GM18868 (cell line): ENCODE data around the gene DCLK1.
A peak's percentile ranks its signal among the peaks of the same experiment; 100 is the strongest.

Experiments
- ATAC-seq: cut with Tn5 transposase; IDR thresholded peaks from one replicate; pipeline ENCODE4 v1.9.1; 2021; ENCODE audit warnings: mild to moderate bottlenecking, moderate library complexity; ENCODE audit not compliant: unreplicated experiment

Gene DCLK1

DNA sequence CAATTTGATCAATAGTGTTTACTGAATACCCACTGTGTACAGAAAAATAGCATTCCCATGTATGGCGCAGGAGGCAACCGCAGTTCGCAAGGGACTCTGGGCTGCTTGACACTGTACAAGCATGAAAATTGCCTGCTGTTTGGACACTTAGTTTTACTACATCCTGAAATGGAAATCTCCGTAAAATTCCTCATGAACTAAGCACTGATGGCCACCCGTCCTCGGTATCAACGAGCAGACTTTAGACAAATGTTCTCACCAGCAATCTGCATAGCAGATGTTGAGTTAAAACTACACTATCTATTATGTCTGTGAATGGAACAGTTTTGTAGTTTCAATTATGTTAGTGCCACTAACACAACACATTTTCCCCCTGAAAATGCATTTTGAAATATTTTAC lies 294.7 kb downstream of the DCLK1 start:
- no peak for ATAC-seq

DNA sequence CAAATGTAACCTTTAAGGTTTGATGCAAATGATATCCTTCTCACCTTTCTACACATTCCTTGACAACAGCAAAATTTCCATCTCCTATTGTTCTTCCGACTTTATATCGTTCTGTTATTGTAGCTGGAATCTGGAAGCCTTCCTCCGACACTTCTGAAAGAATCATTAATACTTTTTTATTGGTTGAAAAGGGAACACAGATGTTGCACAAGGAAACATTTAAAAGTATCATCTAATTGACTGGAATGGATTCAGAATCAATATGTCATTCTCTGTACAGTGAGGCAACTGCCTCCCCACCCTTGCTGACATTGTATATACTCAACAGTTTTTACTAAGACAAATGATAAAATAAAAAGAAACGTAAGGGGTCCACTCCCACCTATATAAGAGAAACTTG lies 295.2 kb downstream of the DCLK1 start:
- no peak for ATAC-seq

DNA sequence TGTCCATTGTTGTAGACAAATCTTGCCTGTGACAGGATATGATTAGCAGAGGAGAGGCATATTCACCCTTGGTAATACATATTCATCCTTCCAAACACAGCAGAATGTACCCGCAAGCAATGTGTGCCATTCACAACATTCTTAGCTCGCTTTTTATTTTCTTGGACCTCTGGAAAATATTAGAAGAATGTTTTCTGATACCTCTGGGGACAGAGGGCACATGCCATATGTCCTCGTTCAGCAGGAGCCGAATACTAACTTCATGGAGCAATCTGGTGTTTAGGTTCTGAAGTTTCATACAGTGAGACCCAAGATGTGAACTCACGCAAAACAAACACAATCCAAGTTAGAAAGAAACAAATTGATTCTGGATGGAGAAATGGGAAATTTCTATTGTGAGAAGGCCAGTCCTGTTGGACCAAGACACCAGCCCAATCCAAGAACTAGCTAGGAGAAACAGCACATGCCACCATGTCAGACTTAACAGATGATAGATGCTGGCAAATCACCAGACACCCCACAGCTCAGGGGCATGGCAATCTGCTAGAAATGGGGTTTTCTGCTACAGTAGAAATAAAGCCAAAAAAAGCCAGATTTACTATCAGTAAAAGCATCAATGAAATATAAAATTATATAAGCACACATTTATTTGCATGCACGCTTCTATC lies 297.4 kb downstream of the DCLK1 start:
- no peak for ATAC-seq

DNA sequence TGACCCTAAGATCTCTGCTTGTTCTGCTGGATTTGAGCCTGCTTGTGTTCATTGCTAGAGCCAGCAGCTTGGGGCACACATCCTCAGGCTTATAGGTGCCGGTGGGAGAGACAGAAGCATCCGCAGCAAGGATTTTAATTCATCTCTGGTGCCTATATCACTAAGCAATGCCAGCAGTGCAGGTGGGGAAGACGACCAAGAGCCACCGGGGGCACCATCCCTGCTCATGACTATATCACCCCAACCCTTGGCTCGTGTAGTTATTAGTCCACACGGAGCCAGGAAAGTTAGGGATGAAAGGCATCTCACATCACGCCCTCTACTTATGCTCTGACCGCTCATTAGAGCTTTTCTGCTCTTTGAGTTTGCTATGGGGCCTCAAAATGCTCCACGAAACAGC lies 298.2 kb downstream of the DCLK1 start:
- no peak for ATAC-seq

DNA sequence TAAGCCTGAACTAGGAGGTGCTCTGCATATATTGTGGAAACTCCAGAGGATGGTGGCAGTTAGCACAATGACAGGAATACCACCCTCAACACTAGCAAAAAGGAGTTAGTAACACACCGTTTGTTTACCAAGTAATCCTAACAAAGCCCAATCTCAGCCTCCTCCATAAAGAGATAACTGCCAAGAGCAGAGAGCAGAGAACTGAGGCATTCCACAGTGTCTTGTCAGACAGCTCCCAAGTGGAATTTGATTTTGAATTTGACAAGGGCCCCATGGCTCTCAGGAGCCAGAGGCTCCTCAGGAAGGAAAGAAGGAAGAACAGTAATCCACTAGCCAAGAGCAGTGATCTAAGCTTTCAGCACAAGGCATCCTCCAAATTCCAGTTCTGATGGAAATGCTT lies 298.6 kb downstream of the DCLK1 start:
- no peak for ATAC-seq

DNA sequence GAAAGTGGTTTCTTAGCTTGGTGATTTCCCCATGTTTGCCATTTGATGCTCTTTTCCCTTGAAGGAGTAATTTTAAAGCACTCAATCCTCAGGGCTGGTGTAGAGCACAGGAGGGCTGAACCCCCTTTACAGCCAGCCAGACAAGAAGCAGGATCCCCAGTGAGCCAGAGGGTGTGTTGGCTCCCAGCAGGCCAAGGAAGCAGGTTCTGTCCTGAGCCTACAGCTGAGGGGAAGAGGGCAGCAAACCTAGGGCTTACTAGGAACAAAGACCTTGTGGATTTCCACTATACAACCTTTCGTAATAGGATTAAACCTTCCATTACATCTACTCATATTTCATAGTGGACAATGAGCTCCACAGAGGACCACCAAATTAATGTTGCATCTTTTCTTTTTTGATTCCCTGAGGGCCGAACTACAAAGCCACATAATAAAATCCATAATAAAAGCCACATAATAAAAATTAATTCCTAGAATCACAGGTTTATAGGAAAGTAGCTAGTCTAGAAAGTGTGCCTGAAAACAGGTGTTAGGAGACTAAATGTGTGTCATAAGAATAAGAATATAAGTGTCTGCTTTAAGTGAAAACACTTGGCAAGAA lies 300.2 kb downstream of the DCLK1 start:
- ATAC-seq, result no peak

DNA sequence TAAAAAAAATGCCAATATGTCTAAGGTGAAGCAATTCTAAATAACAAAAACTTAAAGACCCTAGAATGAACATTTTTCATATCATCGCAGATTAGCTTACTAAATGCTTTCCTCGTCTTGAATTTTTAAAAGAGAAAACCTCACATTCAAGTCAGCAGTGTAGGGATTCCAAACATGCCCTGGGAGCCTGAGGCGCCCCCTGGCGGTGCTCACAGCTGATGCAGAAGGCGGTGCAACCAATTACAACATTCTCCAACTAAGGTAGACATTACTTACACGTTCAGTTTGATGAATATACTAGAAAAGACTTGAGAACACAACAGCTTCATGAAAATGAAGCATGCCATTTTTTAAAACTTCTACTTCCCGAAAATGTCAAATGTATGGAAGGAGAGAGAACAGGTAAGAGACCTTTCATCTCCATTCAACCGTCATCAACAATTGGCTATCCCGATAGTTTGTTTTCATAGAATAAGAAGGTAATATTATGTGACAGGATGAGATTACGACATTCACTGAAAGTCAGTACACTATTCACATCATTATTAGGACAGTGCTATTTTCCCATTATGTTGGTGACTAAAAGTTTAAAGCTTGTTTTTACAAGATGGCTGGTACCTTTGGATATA lies 304.4 kb downstream of the DCLK1 start:
- ATAC-seq, result no peak

DNA sequence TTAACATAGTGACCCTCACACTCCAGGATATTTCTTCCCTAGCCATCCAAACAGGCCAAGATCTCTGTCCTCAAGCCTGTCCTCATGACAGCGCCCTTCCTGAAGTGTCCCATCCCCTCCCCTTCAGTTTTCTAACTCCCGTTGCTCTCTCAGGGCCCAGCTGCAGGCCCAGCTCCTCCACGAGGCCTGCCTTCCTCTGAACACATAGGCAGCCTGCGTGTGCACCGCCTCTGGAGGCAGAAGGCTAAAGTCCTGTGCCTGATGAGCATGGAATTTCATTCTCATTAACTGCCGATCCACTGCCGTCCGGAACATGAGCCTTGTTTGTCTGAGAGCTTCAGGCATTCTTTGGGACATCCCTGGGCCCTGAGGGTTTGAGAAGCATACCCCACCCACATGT lies 306.4 kb downstream of the DCLK1 start:
- ATAC-seq, result no peak

DNA sequence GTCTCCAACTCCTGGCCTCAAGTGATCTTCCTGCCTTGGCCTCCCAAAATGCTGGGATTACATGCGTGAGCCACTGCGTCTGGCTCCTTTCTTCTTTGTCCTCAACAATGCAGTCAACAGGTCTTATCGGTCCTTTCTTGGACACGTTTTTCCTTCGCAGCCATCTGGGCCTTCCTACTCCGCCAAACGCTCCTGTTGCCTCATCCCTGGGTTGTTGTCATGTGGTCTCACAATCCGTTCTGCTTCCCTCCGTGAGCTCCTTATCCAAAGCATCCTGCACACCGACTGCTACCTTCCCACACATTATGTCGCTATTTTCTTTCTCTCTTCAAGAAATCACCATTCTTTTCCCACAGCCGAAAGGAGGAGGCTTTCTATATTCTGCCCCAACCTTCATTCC lies 306.8 kb downstream of the DCLK1 start:
- no peak for ATAC-seq

DNA sequence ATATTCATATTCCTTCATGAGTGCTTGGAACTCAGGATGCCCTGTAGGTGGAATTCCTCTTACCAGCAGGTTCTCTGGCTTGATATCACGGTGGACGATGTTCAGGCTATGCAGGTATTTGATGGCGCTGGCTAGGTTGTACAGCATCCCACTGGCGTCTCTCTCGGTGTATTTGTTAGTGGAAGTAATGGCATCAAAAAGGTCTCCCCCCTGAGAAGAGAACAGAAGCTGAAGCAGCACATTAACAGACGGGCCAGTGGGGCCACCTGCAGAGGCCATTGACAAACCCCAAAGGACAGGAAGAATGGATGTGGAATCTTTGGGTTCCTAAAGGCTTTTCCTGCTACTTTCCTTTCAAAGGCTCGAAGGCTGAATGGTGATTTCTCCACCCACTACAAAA lies 308.5 kb downstream of the DCLK1 start:
- ATAC-seq, result no peak

DNA sequence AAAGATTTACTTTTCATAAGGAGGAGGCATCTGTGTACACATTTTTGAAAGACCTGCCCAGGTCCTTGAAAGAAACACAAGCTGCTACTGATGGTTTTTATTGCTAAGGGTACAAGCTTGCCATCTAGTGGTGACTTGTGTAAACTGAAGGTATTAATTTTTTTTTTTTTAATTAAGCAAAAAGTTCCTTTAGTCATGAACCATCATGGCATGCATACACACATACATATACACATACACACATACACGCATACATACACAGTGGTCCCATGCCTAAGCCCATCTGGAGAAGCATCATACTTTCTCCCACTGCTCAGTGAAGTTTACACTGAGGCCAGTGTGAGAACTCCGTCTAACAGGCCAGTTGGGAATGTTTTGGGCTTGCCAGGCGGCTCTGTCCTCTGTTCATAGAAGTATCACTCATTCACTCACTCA lies 312.5 kb downstream of the DCLK1 start:
- peak; percentile 70 for ATAC-seq

DNA sequence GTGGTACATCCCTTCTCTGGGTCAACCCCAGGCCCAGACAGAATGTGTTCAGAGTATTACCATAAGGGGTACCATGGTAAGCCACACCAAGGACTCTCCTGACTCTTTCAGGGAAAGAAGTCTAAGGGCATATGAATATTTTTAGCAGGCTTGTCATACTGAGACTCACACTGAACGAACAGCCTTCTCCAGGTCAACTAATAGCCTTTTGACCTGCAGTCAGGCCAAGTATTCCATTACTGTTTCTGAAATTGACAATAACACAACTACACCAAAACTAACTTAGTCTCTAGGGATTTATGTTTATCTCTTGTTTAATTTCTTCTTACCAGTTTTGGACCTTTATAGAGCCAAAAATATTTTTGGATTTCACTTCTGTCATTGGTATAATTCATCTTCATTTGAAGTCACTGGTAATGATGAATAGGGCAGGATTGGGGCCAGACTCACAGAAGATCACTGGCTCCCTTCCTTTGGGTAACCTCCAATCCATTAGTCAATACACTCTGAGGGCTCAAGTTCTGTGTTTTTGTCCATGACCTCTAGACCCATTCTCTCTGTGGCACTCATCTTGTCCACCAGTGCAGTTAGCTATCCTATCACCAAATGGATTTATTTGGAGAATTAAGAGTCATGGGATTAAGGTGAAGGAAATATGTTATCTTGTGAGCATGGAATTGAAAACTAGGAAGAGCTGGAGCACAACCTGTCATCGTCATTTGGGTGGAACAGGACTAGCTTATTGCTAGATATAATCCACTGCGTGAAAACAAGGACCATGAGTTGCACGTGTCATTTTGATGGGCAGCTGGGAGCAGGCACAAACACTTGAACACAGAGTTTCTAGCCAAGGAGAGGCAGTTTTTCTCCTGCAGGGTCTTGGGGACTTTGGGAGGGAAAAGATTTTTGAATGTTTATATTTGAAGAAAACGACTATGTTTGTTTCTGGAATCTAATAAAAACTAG lies 313.3 kb downstream of the DCLK1 start:
- no peak for ATAC-seq

DNA sequence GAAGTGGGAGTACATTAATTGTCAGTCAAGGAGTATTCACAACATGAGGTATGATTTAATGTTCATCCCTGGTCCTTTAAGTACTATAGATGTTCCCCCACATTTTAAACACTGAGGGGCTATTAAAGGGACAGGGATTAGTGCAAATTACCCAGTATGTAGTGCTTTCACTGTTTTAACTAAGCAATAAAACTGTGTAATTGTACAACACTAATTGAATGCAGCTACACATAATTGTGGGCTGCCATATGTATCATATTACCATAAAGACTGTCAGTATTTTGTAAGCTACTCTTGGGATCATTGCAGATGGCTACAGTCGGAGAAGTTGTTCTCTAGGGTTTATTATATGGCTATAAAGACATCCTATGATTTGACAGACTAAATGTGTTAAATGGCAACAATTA lies 316.6 kb downstream of the DCLK1 start:
- ATAC-seq, result no peak

DNA sequence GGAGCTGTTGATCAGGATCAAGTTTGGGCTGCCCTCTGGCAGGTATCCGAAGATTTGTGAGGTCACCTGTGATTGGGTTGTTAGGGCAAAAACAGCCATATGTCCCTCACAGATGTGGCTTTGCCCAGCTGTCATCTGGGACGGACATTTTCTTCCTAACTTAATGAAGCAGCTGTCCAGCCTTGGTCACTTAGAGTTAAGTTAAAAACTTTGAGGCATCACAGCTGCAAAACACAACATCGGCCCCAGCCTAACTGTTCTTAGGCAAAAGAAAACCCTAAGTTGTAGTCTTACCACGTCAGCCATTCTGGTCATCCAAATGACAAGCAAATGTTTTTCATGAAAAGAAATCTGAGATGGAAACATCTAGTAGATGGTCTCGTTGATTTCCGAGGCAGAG lies 318.4 kb downstream of the DCLK1 start:
- ATAC-seq, result no peak

DNA sequence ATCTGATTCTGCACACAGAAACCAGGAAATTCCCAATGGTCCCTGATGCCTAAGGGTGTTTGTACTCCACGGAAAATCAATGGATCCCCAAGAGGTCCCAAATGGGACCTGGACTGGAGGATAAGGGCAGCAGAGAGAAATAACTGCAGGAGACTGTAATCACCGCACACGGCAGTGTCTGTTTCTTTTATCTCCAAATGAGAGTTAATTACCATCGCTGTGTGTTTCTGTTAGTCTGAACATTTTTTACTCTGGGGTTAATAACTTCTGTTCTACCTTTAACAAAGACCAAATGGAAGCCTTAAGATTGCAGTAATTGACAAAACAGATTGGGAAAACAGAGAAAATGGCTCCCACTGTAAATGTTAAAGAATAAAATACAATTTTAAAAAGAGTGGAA lies 320.9 kb downstream of the DCLK1 start:
- no peak for ATAC-seq

DNA sequence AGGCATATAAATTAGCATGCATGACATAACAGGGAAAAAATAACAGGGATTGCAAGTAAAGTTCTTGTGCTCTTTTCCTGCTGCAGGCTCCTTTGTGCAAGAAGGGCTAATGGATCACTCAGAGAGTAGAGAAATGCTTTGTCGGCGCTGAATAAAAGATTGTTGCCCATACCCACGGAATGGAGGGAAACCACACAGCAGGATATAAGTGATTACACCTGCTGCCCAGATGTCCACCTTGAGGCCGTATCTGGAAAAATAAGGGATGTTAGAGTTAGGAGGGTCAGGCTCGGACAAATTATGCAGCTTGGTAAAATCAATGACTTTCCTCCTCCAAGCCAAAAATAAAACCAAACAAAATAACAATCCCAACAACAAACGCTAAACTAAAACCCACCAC lies 322.3 kb downstream of the DCLK1 start:
- ATAC-seq, result no peak

DNA sequence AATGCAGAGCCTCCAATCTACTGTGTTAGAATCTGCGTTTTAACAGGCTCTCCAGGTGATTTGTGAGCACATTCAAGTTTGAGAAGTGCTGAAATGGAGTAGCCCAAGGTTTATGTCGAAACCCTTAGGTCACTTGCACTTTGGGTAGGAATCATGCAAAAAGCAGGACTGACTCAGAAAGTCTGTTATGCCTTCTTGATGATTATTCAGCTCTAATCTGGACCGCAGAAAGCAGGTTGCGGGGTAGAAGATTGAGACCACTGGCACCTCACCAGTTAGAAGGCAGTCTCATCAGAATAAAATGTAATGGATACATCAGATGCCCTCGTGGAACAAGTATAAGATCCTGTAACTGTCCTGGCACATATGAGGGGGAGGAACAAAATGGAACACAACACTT lies 326.3 kb downstream of the DCLK1 start:
- no peak for ATAC-seq

DNA sequence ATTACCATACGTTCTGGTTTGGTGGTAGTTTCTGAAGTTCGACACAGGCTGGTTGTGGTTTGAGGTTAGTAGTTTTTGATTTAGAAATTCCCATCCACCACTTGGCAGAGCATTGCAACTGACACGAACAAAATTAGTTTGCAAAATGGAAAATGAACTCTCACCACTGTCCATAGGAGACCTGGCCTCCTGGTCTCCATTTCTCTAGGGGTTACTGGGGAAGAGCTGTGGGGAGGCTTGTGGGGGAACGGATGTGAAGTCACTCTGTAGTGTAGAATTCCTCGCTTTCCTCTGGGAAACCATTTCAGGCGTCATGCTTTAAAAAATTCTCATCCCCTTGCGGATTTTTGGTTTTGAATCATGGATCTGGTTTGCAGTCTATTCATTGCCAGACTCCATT lies 333.2 kb downstream of the DCLK1 start:
- ATAC-seq, result no peak

DNA sequence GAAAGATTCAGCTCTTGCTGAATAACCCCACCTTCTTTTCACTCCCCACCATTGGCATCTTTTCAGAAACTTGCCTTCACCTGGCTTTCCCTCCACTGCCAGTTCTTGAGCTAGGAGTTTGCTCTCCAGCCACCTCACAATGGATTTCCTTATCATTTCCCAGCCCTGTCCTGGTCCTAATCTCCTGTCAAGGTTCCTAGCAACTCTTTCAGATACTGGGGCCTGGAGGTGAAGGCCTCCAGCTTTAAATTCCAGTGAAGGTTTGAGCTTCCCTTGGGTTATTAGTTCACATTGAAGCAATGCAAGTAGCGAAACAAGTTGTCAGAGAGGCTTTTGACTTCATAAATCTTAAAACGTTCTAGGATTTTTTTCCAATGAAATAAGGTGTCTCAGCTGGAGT lies 333.9 kb downstream of the DCLK1 start:
- ATAC-seq, result no peak

DNA sequence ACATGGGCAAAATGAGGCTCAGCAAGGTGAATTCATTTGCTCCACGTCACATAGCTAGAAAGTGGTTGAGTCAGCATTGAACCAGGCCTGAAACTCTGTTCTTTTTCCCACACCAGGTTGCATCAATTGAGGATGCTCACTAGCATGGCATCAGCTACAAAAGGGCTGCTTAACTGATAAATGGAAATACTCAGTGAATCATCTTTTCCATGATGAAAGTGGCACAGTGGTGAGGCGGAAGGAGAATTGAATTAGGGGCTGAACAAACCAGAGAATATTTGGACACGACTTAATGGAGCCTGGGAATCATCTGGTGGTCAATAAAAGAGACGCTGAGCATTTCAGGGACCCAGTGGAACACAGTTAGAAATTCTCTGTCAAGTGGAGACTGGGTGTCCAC lies 334.6 kb downstream of the DCLK1 start:
- no peak for ATAC-seq

DNA sequence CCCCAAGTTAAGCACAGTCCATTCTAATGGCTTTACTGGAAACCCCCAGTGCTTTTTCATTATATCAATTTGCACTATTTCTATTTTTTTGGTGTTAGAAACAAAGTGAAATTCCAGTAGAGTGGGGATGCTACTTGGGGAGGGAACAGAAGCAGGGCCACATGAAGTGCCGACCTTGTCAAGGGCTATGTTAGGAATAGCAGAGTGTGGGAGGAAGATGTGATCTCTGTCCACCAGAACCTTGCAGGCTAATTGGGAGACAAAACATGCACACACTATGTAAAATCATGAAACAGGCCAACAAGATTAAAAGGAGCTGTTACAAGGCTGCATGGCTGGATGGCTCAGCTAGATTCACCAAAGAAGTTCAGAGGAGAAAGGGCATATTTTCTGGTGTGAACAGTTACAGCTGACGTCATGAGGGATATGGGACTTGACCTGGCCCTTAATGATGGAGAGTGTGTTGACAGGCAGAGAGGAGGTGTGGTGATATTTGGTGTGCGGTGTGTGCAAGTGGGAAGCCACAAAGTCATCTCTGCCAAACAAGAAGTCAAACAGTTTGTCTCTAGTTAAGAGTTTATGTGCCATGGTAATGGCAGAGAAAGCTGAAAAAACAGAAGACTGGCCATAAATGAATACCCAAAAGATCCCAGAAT lies 336.3 kb downstream of the DCLK1 start:
- ATAC-seq, result no peak
